K562 (cell line): ENCODE measurements around the gene PSMD1.

ENCODE experiments used
- KLF10 ChIP-seq: fragments of 250-450 bp; sonication (Bioruptor Pico); IDR thresholded peaks from 2 replicates; pipeline ENCODE4 v1.6.1; 2021; ENCODE audit warnings: matching md5 sums
- NFRKB ChIP-seq: fragments of 450-650 bp; IDR thresholded peaks from 2 replicates; pipeline ENCODE4 v1.6.1; 2016; ENCODE audit warnings: low read depth
- NR2C2 ChIP-seq, 2 experiments: fragments of 200-800 bp in 1 of 2; sonication (Bioruptor generic) in 1 of 2; sonication (generic) in 1 of 2; formaldehyde crosslinking in 1 of 2; IDR thresholded peaks; 2 replicates each; pipeline versions ENCODE4 v1.6.1 to v1.8.0; 2016 to 2022; ENCODE audit warnings: mild to moderate bottlenecking in 1 of 2, missing compliant biosample characterization in 1 of 2, missing genetic modification characterization in 1 of 2, missing genetic modification reagents in 1 of 2
- OTX1 ChIP-seq: fragments of 450-650 bp; formaldehyde crosslinking; IDR thresholded peaks from 2 replicates; pipeline ENCODE4 v1.4.0; 2022; ENCODE audit warnings: mild to moderate bottlenecking
- POLR2A ChIP-seq: fragments of 450-650 bp; conservative IDR thresholded peaks from 2 replicates; pipeline ENCODE4 v1.6.1; 2016
- PTBP1 ChIP-seq: fragments of 200-400 bp; formaldehyde crosslinking; IDR thresholded peaks from 2 replicates; pipeline ENCODE4 v1.6.1; 2017; ENCODE audit warnings: low read depth, low read length
- SREBF2 ChIP-seq: sonication (generic); formaldehyde crosslinking; IDR thresholded peaks from 2 replicates; pipeline ENCODE4 v1.4.0; 2020; ENCODE audit warnings: mild to moderate bottlenecking, missing genetic modification reagents
- TF ChIP-seq, protein P1 (sequence below): sonication (generic); formaldehyde crosslinking; IDR thresholded peaks from 2 replicates; pipeline ENCODE4 v1.9.0; 2022; ENCODE audit warnings: mild to moderate bottlenecking, missing genetic modification reagents

DNA sequence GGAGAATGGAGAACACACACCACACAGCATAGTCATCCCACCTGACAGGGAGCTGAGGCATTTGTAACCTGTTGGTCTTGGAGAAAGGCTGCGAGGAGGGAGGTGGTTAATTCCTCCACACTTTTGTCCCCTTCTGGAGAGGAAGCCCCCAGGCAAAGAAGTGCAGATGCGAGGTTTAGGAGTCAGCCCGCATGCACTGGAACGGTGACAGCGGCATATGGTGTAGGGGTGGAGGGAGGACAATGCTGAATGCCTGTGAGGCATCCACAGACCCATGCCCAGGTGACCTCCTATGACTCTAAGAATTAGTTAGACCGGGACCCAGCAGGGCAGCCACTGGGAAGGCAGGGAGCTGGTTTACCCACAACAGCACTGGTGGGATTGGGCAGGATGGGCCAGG lies 48.5 kb upstream of the PSMD1 start:
- TF ChIP-seq KLF10 (CRISPR knock-in tag) (no peak), NFRKB (no peak), OTX1 (CRISPR knock-in tag) (no peak), SREBF2 (no peak), PTBP1 (no peak), POLR2A (no peak), NR2C2 (CRISPR knock-in tag; IDR thresholded peaks at IDR 0.05) (no peak), NR2C2 (tag; IDR thresholded peaks at IDR 0.05) (no peak)
- TF ChIP-seq, protein P1, sequence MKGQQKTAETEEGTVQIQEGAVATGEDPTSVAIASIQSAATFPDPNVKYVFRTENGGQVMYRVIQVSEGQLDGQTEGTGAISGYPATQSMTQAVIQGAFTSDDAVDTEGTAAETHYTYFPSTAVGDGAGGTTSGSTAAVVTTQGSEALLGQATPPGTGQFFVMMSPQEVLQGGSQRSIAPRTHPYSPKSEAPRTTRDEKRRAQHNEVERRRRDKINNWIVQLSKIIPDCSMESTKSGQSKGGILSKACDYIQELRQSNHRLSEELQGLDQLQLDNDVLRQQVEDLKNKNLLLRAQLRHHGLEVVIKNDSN (CRISPR knock-in tag): no peak
